Measurements from ENCODE around the gene SLC6A11.

Gene SLC6A11

GRCh38 chr3:10946526-10946925 is 130.5 kb downstream of the SLC6A11 start (continued):
- no peak for TF ChIP-seq BACH2 (CRISPR knock-in tag; IDR thresholded peaks at IDR 0.05; ENCODE audit: borderline replicate concordance)
- no peak for TF ChIP-seq TOX (CRISPR knock-in tag; IDR thresholded peaks at IDR 0.05; ENCODE audit: borderline replicate concordance)
- no peak for TF ChIP-seq POU6F1 (CRISPR knock-in tag; IDR thresholded peaks at IDR 0.05; ENCODE audit: borderline replicate concordance, low read depth)
- TF ChIP-seq ZNF70 (CRISPR knock-in tag; IDR thresholded peaks at IDR 0.05) = no peak
- TF ChIP-seq ZFP30 (CRISPR knock-in tag; IDR thresholded peaks at IDR 0.05) = no peak
- no peak for TF ChIP-seq CSRNP3 (CRISPR knock-in tag; IDR thresholded peaks at IDR 0.05)
- TF ChIP-seq GLIS3 (CRISPR knock-in tag; IDR thresholded peaks at IDR 0.05) = no peak

- TF ChIP-seq ZNF70 (CRISPR knock-in tag; IDR thresholded peaks at IDR 0.05) (no peak), ESRRG (CRISPR knock-in tag; IDR thresholded peaks at IDR 0.05) (no peak), ISL1 (CRISPR knock-in tag; IDR thresholded peaks at IDR 0.05) (no peak), PPARA (CRISPR knock-in tag; IDR thresholded peaks at IDR 0.05; ENCODE audit: borderline replicate concordance) (no peak), TSHZ2 (CRISPR knock-in tag; IDR thresholded peaks at IDR 0.05) (no peak), GLIS3 (CRISPR knock-in tag; IDR thresholded peaks at IDR 0.05) (no peak), ZFP30 (CRISPR knock-in tag; IDR thresholded peaks at IDR 0.05) (no peak), CREB5 (CRISPR knock-in tag; IDR thresholded peaks at IDR 0.05; ENCODE audit: low read depth) (no peak), BACH2 (CRISPR knock-in tag; IDR thresholded peaks at IDR 0.05; ENCODE audit: borderline replicate concordance) (no peak), TOX (CRISPR knock-in tag; IDR thresholded peaks at IDR 0.05; ENCODE audit: borderline replicate concordance) (no peak), CSRNP3 (CRISPR knock-in tag; IDR thresholded peaks at IDR 0.05) (no peak), CSDC2 (CRISPR knock-in tag; IDR thresholded peaks at IDR 0.05) (no peak), ZNF565 (CRISPR knock-in tag; conservative IDR thresholded peaks at IDR 0.05; ENCODE audit: low read depth) (no peak), ZFP3 (CRISPR knock-in tag; IDR thresholded peaks at IDR 0.05) (no peak), POU6F1 (CRISPR knock-in tag; IDR thresholded peaks at IDR 0.05; ENCODE audit: borderline replicate concordance, low read depth) (no peak), OSR1 (CRISPR knock-in tag; IDR thresholded peaks at IDR 0.05) (no peak)
Measured at GRCh38 chr3:10948326-10948725, 132.3 kb downstream of the SLC6A11 start.

GRCh38 chr3:10949197-10949596 is 133.2 kb downstream of the SLC6A11 start:
- TF ChIP-seq ARNTL (CRISPR knock-in tag; IDR thresholded peaks at IDR 0.05; ENCODE audit: borderline replicate concordance, low read depth) (no peak), ZNF8 (CRISPR knock-in tag; IDR thresholded peaks at IDR 0.05) (no peak), PATZ1 (CRISPR knock-in tag; IDR thresholded peaks at IDR 0.05; ENCODE audit: borderline replicate concordance) (no peak), ISL1 (CRISPR knock-in tag; IDR thresholded peaks at IDR 0.05) (no peak), CREB5 (CRISPR knock-in tag; IDR thresholded peaks at IDR 0.05; ENCODE audit: low read depth) (no peak), ZFP30 (CRISPR knock-in tag; IDR thresholded peaks at IDR 0.05) (no peak), GLIS3 (CRISPR knock-in tag; IDR thresholded peaks at IDR 0.05) (no peak), CSRNP3 (CRISPR knock-in tag; IDR thresholded peaks at IDR 0.05) (no peak), CSDC2 (CRISPR knock-in tag; IDR thresholded peaks at IDR 0.05) (no peak), SNAI2 (CRISPR knock-in tag; IDR thresholded peaks at IDR 0.05) (no peak), ZFP3 (CRISPR knock-in tag; IDR thresholded peaks at IDR 0.05) (no peak), RARB (CRISPR knock-in tag; IDR thresholded peaks at IDR 0.05) (no peak)
- no peak for ATAC-seq

More at GRCh38 chr3:10948326-10948725, 132.3 kb downstream of the SLC6A11 start:
- no peak for ATAC-seq

All from SK-N-SH treated with all-trans-retinoic acid at 6 μM for 48 hours (cell line).